Transverse colon (tissue), 4 donors: ENCODE measurements around the gene JAKMIP1. TPM values are rescaled to one million over a fixed set of nuclear protein-coding genes. Genes with fewer than 3 reads are reported as not detected.

Experiments
- DNase-seq: peaks from one replicate; pipeline ENCODE4 v3.0.0-alpha.2; 2019
- H3K27ac ChIP-seq, 4 donors: fragments of 200-600 bp; sonication (generic); 2 replicates each; pipeline ENCODE4 v1.5.1; 2016 to 2018; ENCODE audit warnings: inconsistent platforms in 4 of 4
- H3K27me3 ChIP-seq: fragments of 200-600 bp; sonication (generic); 2 replicates; pipeline ENCODE4 v1.5.1; 2017; ENCODE audit warnings: inconsistent platforms
- H3K36me3 ChIP-seq, 4 donors: fragments of 200-600 bp; sonication (generic); 2 replicates each; pipeline ENCODE4 v1.5.1; 2017 to 2019; ENCODE audit warnings: inconsistent platforms in 4 of 4
- H3K4me1 ChIP-seq, 4 donors: fragments of 200-600 bp; sonication (generic); 2 replicates each; pipeline ENCODE4 v1.5.1; 2017 to 2020; ENCODE audit warnings: inconsistent platforms in 4 of 4
- H3K4me3 ChIP-seq, 4 donors: fragments of 200-600 bp; sonication (generic); 1 replicate in 1 of 4; 2 replicates in 3 of 4; pipeline versions ENCODE4 v1.5.1 to v1.6.1; 2017 to 2019; ENCODE audit warnings: inconsistent platforms in 4 of 4
- H3K9me3 ChIP-seq, 2 donors: fragments of 200-600 bp; sonication (generic); 2 replicates each; pipeline ENCODE4 v1.5.1; 2017 to 2019; ENCODE audit warnings: inconsistent platforms in 2 of 2
- CTCF ChIP-seq, 5 experiments: fragments of 200-600 bp in 3 of 5; fragments of 450-650 bp in 2 of 5; sonication (generic) in 3 of 5; IDR thresholded peaks; 1 replicate in 2 of 5; 2 replicates in 3 of 5; pipeline ENCODE4 v1.5.1; 2016 to 2017; ENCODE audit warnings: antibody characterized with exemption in 5 of 5, inconsistent platforms in 3 of 5, mild to moderate bottlenecking in 2 of 5, moderate library complexity in 1 of 5
- EP300 ChIP-seq: sonication (generic); formaldehyde crosslinking; IDR thresholded peaks from one replicate; pipeline ENCODE4 v1.6.1; 2017; ENCODE audit warnings: antibody characterized with exemption, low read depth
- POLR2A ChIP-seq: fragments of 450-650 bp; IDR thresholded peaks from one replicate; pipeline ENCODE4 v1.6.1; 2016; ENCODE audit warnings: antibody characterized with exemption, mild to moderate bottlenecking, moderate library complexity
- POLR2AphosphoS5 ChIP-seq, 3 donors: sonication (generic); formaldehyde crosslinking; IDR thresholded peaks; one replicate each; pipeline ENCODE4 v1.6.1; 2016; ENCODE audit warnings: antibody characterized with exemption in 3 of 3
- WGBS, 2 donors: methylation state at CpG; one replicate each; pipeline ENCODE4 v1.1.5; 2018; ENCODE audit warnings: low coverage in 1 of 2; 5-methylcytosine and 5-hydroxymethylcytosine counted together
- in situ Hi-C, 4 donors: fragments of 200-750 bp; cut with MboI; loops; one replicate each; pipeline versions ENCODE4 v1.15.0 to v1.15.1; 2017; ENCODE audit warnings: low sequenced_read_pairs in 3 of 4, low pct_ligation_motif_present in 1 of 4, low pct_unique_long_range_greater_than_20kb in 1 of 4
- intact Hi-C: fragments of 100-400 bp; cut with DNase I; formaldehyde crosslinking; loops from one replicate; pipeline ENCODE4 v1.15.1; 2023; ENCODE audit warnings: low total_unique reads
- total RNA-seq, 4 donors: library from RNA; depleted of rRNA; stranded (reverse); fragments of >200 nt; gene quantifications; one replicate each; pipeline ENCODE4 v1.1.0, GENCODE V29; 2016

JAKMIP1 gene
- total RNA-seq, 4 donors from 2014 or later: 1.2 to 1.7 TPM; not detected in 2

- Histone ChIP-seq H3K4me3 (no peak overlapping the region), H3K9me3 (no peaks in the 10 kb centered on the region), H3K27ac (no peak overlapping the region), H3K27me3 (peaks cover 60% of the 10 kb centered on the region), H3K4me1 (peaks cover 0 to 16% (median 14%) of the 10 kb centered on the region in 4 donors), H3K36me3 (no peaks in the 10 kb centered on the region)
- no peak for TF ChIP-seq POLR2A
- no peak for TF ChIP-seq CTCF (IDR thresholded peaks at IDR 0.05)
- TF ChIP-seq POLR2AphosphoS5 (IDR thresholded peaks at IDR 0.05): no peak
- no peak for TF ChIP-seq EP300
- in situ Hi-C loops (no loop called here), intact Hi-C loops (no loop called here)
- 61% methylated on average over 9 of the region's 9 CpGs; no CpG with 5 or more reads in 1 of the 2 donors for WGBS, 2 donors
- DNase-seq: no peak
Measured at GRCh38 chr4:6197433-6198174, 2.7 kb downstream of the JAKMIP1 start.

- 60 to 88% methylated on average over 3 to 11 of the region's 11 CpGs for WGBS, 2 donors
- in situ Hi-C loops (no loop called here), intact Hi-C loops (no loop called here)
- DNase-seq: no peak
- peaks cover 60% of the 10 kb centered on the region for H3K27me3 ChIP-seq
- H3K4me3 ChIP-seq: no peak overlapping the region
- no peaks in the 10 kb centered on the region for H3K9me3 ChIP-seq
- TF ChIP-seq CTCF (IDR thresholded peaks at IDR 0.05): no peak
- no peak for TF ChIP-seq EP300
- TF ChIP-seq POLR2A: no peak
- TF ChIP-seq POLR2AphosphoS5 (IDR thresholded peaks at IDR 0.05): no peak
- H3K27ac ChIP-seq: no peak overlapping the region
- no peaks in the 10 kb centered on the region for H3K36me3 ChIP-seq
- peaks cover 0 to 16% (median 14%) of the 10 kb centered on the region in 4 donors for H3K4me1 ChIP-seq
Measured at GRCh38 chr4:6196871-6197270, 3.5 kb downstream of the JAKMIP1 start.

GRCh38 chr4:6196324-6196723 is 4.0 kb downstream of the JAKMIP1 start:
- Histone ChIP-seq H3K27me3 (peaks cover 58% of the 10 kb centered on the region), H3K36me3 (no peaks in the 10 kb centered on the region), H3K4me1 (peaks cover 0 to 16% (median 14%) of the 10 kb centered on the region in 4 donors), H3K27ac (no peak overlapping the region), H3K9me3 (no peaks in the 10 kb centered on the region), H3K4me3 (no peak overlapping the region)
- no peak for DNase-seq
- in situ Hi-C loops: no loop called here
- intact Hi-C loops: no loop called here
- no peak for TF ChIP-seq POLR2AphosphoS5 (IDR thresholded peaks at IDR 0.05)
- TF ChIP-seq EP300: no peak
- no peak for TF ChIP-seq CTCF (IDR thresholded peaks at IDR 0.05)
- no peak for TF ChIP-seq POLR2A
- 68 to 91% methylated on average over 8 of the region's 8 CpGs for WGBS, 2 donors

GRCh38 chr4:6195602-6196319 is 4.6 kb downstream of the JAKMIP1 start:
- Histone ChIP-seq H3K9me3 (no peaks in the 10 kb centered on the region), H3K4me3 (no peak overlapping the region), H3K27ac (no peak overlapping the region), H3K27me3 (peaks cover 54% of the 10 kb centered on the region), H3K4me1 (peaks cover 0 to 16% (median 14%) of the 10 kb centered on the region in 4 donors), H3K36me3 (no peaks in the 10 kb centered on the region)
- intact Hi-C loops: no loop called here
- WGBS, 2 donors: 49 to 64% methylated on average over 3 to 12 of the region's 12 CpGs
- no peak for TF ChIP-seq POLR2AphosphoS5 (IDR thresholded peaks at IDR 0.05)
- no peak for TF ChIP-seq POLR2A
- no peak for TF ChIP-seq EP300
- TF ChIP-seq CTCF (IDR thresholded peaks at IDR 0.05): no peak
- no peak for DNase-seq
- in situ Hi-C loops: no loop called here
